Mucosa of descending colon (tissue), 3 donors: ENCODE results near the gene MLF2. TPM values are rescaled to one million over a fixed set of nuclear protein-coding genes. Genes with fewer than 3 reads are reported as not detected.

Experiments used
- ATAC-seq: fragments of 200-7000 bp; cut with Tn5 transposase; one replicate; pipeline ENCODE4 v1.9.1; 2020; ENCODE audit warnings: mild to moderate bottlenecking, moderate library complexity
- DNase-seq, 3 donors: peaks; one replicate each; pipeline ENCODE4 v3.0.0-alpha.2; 2020
- H3K36me3 ChIP-seq: fragments of 200-600 bp; one replicate; pipeline ENCODE4 v1.8.0; 2021; ENCODE audit warnings: low read depth, mild to moderate bottlenecking
- H3K4me1 ChIP-seq: fragments of 200-600 bp; one replicate; pipeline ENCODE4 v1.8.0; 2021; ENCODE audit warnings: low read depth, mild to moderate bottlenecking
- H3K4me3 ChIP-seq: fragments of 200-600 bp; one replicate; pipeline ENCODE4 v1.8.0; 2021; ENCODE audit warnings: mild to moderate bottlenecking
- H3K9me3 ChIP-seq: fragments of 200-600 bp; one replicate; pipeline ENCODE4 v1.8.0; 2021; ENCODE audit warnings: mild to moderate bottlenecking
- CTCF ChIP-seq: fragments of 200-600 bp; IDR thresholded peaks from one replicate; pipeline ENCODE4 v1.8.0; 2022; ENCODE audit warnings: antibody characterized with exemption, mild to moderate bottlenecking
- intact Hi-C, 2 donors: fragments of 100-400 bp; cut with DNase I in 1 of 2; cut with micrococcal nuclease in 1 of 2; formaldehyde crosslinking; loops; one replicate each; pipeline versions ENCODE4 v1.11.0 to v1.11.1; 2022; cut with DNase I, micrococcal nuclease
- total RNA-seq, 3 donors: library from RNA; stranded (reverse); fragmentation: NEBNext Ultra II Directional in 2 of 3; extraction: Animal tissue kit (Norgen Biotek cat#: 25700) in 2 of 3; gene quantifications; one replicate each; pipeline versions ENCODE4 v1.2.1 to v1.2.4, GENCODE V29; 2021 to 2023
- donor health status: DM: no; HTN: no; CAD: no; lungs with moderate emphysema.
- donor health status: DM: no; HTN: no; CAD: no.
- donor health status: DM: no; HTN: yes; CAD: no.

The MLF2 gene
- total RNA-seq, 3 donors from 2014 or later = 136 to 177 (median 149) TPM

- no peaks in the 10 kb centered on the region for H3K9me3 ChIP-seq
- DNase-seq (no peak), ATAC-seq (no peak)
- TF ChIP-seq CTCF = no peak
- intact Hi-C loops = loop anchor here in 1 of 2 donors (10.0 kb wide), 1 partner anchor 88 kb away; the partner anchor contains the start of genes GPR162 and P3H3
- H3K36me3 ChIP-seq = no peaks in the 10 kb centered on the region
- H3K4me3 ChIP-seq = no peak overlapping the region
- H3K4me1 ChIP-seq = no peaks in the 10 kb centered on the region
Observed at GRCh38 chr12:6736754-6737153, 16.2 kb downstream of the MLF2 start.

- H3K4me1 ChIP-seq = no peaks in the 10 kb centered on the region
- peak; percentile 32 for TF ChIP-seq CTCF
- peaks cover 4% of the 10 kb centered on the region for H3K36me3 ChIP-seq
- intact Hi-C loops = loop anchor here in 1 of 2 donors (10.0 kb wide), 1 partner anchor 89 kb away; the partner anchor contains the start of genes GPR162 and P3H3
- ATAC-seq = peak; percentile 92
- no peak overlapping the region for H3K4me3 ChIP-seq
- no peaks in the 10 kb centered on the region for H3K9me3 ChIP-seq
- DNase-seq = peak in 2 of 3 donors; percentile 72 to 82
Observed at GRCh38 chr12:6735448-6736191, 17.3 kb downstream of the MLF2 start.

GRCh38 chr12:6734506-6735387 is 18.2 kb downstream of the MLF2 start:
- Histone ChIP-seq H3K4me3 (no peak overlapping the region), H3K4me1 (no peaks in the 10 kb centered on the region), H3K9me3 (no peaks in the 10 kb centered on the region), H3K36me3 (peaks cover 7% of the 10 kb centered on the region)
- intact Hi-C loops = loop anchor here in 1 of 2 donors (10.0 kb wide), 1 partner anchor 90 kb away; the partner anchor contains the start of genes GPR162 and P3H3
- no peak for TF ChIP-seq CTCF
- DNase-seq (no peak), ATAC-seq (peak; percentile 66)

GRCh38 chr12:6730169-6730568 is 22.8 kb downstream of the MLF2 start:
- no peaks in the 10 kb centered on the region for H3K4me1 ChIP-seq
- no peaks in the 10 kb centered on the region for H3K9me3 ChIP-seq
- TF ChIP-seq CTCF = no peak
- no peak for DNase-seq
- intact Hi-C loops = loop anchor here in 1 of 2 donors (10.0 kb wide), 1 partner anchor 95 kb away; the partner anchor contains the start of genes GPR162 and P3H3
- peaks cover 7% of the 10 kb centered on the region for H3K36me3 ChIP-seq
- ATAC-seq = no peak
- H3K4me3 ChIP-seq = no peak overlapping the region

GRCh38 chr12:6729186-6729585 is 23.8 kb downstream of the MLF2 start:
- ATAC-seq (no peak), DNase-seq (no peak)
- peaks cover 7% of the 10 kb centered on the region for H3K36me3 ChIP-seq

More at GRCh38 chr12:6729186-6729585, 23.8 kb downstream of the MLF2 start:
- no peaks in the 10 kb centered on the region for H3K9me3 ChIP-seq
- TF ChIP-seq CTCF = no peak
- no peaks in the 10 kb centered on the region for H3K4me1 ChIP-seq
- no peak overlapping the region for H3K4me3 ChIP-seq
- intact Hi-C loops = no loop called here
